ENCODE measurements around the gene PARP1.
"Not testable (repeated sequence)": the region's sequence is repeated elsewhere in the genome, so short reads cannot be mapped to it uniquely, and the experiment has no call there.

PARP1 gene

GRCh38 chr1:226349801-226350518 lies 57.9 kb downstream of the PARP1 start:
- DNase-seq = no peak

- DNase-seq = no peak
These were observed 58.8 kb downstream of the PARP1 start for GRCh38 chr1:226349081-226349480.

- DNase-seq = no peak
These were observed 63.2 kb downstream of the PARP1 start for GRCh38 chr1:226344441-226345259.

- DNase-seq = no peak
These were observed 65.2 kb downstream of the PARP1 start for GRCh38 chr1:226342656-226343055.

GRCh38 chr1:226340111-226340510 lies 67.8 kb downstream of the PARP1 start:
- DNase-seq = not testable (repeated sequence)

GRCh38 chr1:226337276-226337875 lies 70.5 kb downstream of the PARP1 start:
- DNase-seq = no peak

- no peak for DNase-seq
These were observed 72.2 kb downstream of the PARP1 start for GRCh38 chr1:226335661-226336060.

- no peak for DNase-seq
These were observed 74.9 kb downstream of the PARP1 start for GRCh38 chr1:226332947-226333346.

GRCh38 chr1:226329237-226329636 lies 78.7 kb downstream of the PARP1 start:
- no peak for DNase-seq

GRCh38 chr1:226327761-226328162 lies 80.1 kb downstream of the PARP1 start:
- no peak for DNase-seq

GRCh38 chr1:226325178-226325577 lies 82.7 kb downstream of the PARP1 start:
- no peak for DNase-seq

- no peak for DNase-seq
These were observed 83.4 kb downstream of the PARP1 start for GRCh38 chr1:226324479-226324878.

- DNase-seq = no peak
These were observed 84.9 kb downstream of the PARP1 start for GRCh38 chr1:226322986-226323385.

- no peak for DNase-seq
These were observed 87.0 kb downstream of the PARP1 start for GRCh38 chr1:226320930-226321329.

- no peak for DNase-seq
These were observed 89.4 kb downstream of the PARP1 start for GRCh38 chr1:226318471-226318870.

GRCh38 chr1:226314055-226314454 lies 93.8 kb downstream of the PARP1 start:
- DNase-seq = no peak

- no peak for DNase-seq
These were observed 95.8 kb downstream of the PARP1 start for GRCh38 chr1:226312065-226312464.

- DNase-seq = no peak
These were observed 96.5 kb downstream of the PARP1 start for GRCh38 chr1:226311376-226311775.

Measured in activated CD4-positive, alpha-beta T cell treated with anti-CD3 and anti-CD28 coated beads, Interleukin-10, Interleukin-2, amounts not matched to agents 100 ng/mL and 50 ng/mL, durations not matched to agents 16 hours and 8 hours (primary cell).